ENCODE data around the gene TMEM143.

TMEM143 gene

GRCh38 chr19:48290771-48291488 lies 72.8 kb downstream of the TMEM143 start:
- DNase-seq: peak; percentile 62

- no peak for DNase-seq
Measured at GRCh38 chr19:48290401-48290770, 73.4 kb downstream of the TMEM143 start.

- no peak for DNase-seq
Measured at GRCh38 chr19:48287748-48288147, 76.0 kb downstream of the TMEM143 start.

GRCh38 chr19:48284896-48285295 lies 78.8 kb downstream of the TMEM143 start:
- DNase-seq: no peak

- no peak for DNase-seq
Measured at GRCh38 chr19:48283908-48284307, 79.8 kb downstream of the TMEM143 start.

Data from stimulated activated CD4-positive, alpha-beta T cell treated with anti-CD3 and anti-CD28 coated beads, Interleukin-4, amount 100 ng/mL, for 24 hours (primary cell).